ENCODE data around the gene DENND6B.

DNA sequence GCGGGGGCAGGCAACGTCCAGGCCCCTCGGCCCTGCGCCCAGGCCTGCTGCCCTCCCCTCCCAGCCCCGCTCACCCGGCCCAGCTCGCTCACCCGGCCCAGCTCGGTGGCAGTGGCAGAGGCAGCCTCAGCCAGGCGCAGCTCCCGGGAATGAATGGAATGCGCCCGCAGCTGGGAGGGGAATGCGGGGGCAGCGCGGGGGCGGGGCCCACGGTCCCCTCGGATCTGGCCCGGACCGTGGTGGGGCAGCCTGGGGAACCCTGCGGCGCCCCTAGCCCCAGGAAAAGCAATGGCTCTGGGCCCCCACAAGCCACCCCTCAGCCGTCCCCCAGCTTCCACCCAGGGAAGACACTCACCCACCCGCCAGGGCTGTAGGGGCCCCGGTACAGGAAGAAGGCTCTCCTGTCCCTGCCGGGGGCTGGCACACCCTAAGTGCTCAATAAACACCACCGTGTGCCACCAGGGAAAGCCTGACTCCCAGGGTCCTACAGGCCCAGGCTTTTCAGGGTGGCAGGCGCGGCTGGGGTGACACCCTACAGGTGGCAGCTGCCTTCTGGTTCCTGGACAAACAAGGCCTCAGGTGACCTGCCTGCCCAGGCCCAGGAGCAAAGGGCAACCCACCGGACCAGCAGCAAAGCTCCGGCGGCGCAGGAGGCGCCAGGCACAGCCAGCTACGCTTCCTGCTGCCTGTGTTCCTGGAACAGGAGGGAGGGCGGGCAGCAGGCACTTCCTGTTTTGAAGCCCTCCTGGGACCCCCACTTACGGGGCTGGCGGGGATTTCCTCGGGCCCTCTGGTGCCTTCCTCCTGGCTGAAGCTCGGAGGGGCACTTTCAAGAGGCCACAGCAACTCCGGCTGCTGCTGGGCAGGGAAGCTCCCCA lies 33.1 kb downstream of the DENND6B start:
- TF ChIP-seq POLR2A (IDR thresholded peaks at IDR 0.05) = peak in 1 of 4 donors; percentile 26
- TF ChIP-seq, protein P1, sequence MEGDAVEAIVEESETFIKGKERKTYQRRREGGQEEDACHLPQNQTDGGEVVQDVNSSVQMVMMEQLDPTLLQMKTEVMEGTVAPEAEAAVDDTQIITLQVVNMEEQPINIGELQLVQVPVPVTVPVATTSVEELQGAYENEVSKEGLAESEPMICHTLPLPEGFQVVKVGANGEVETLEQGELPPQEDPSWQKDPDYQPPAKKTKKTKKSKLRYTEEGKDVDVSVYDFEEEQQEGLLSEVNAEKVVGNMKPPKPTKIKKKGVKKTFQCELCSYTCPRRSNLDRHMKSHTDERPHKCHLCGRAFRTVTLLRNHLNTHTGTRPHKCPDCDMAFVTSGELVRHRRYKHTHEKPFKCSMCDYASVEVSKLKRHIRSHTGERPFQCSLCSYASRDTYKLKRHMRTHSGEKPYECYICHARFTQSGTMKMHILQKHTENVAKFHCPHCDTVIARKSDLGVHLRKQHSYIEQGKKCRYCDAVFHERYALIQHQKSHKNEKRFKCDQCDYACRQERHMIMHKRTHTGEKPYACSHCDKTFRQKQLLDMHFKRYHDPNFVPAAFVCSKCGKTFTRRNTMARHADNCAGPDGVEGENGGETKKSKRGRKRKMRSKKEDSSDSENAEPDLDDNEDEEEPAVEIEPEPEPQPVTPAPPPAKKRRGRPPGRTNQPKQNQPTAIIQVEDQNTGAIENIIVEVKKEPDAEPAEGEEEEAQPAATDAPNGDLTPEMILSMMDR (IDR thresholded peaks at IDR 0.05) = peak in 2 of 6 experiments; percentile 25 to 51
- peak in 2 of 4 donors; percentile 5 to 67 for TF ChIP-seq EP300 (IDR thresholded peaks at IDR 0.05)
